Transverse colon (tissue), 3 donors: ENCODE data around the gene ARHGAP18.

Source experiments
- CTCF ChIP-seq, 5 experiments: fragments of 200-600 bp in 3 of 5; fragments of 450-650 bp in 2 of 5; sonication (generic) in 3 of 5; IDR thresholded peaks; 1 replicate in 2 of 5; 2 replicates in 3 of 5; pipeline ENCODE4 v1.5.1; 2016 to 2017; ENCODE audit warnings: antibody characterized with exemption in 5 of 5, inconsistent platforms in 3 of 5, mild to moderate bottlenecking in 2 of 5, moderate library complexity in 1 of 5
- EP300 ChIP-seq: sonication (generic); formaldehyde crosslinking; IDR thresholded peaks from one replicate; pipeline ENCODE4 v1.6.1; 2017; ENCODE audit warnings: antibody characterized with exemption, low read depth
- POLR2A ChIP-seq: fragments of 450-650 bp; IDR thresholded peaks from one replicate; pipeline ENCODE4 v1.6.1; 2016; ENCODE audit warnings: antibody characterized with exemption, mild to moderate bottlenecking, moderate library complexity

GRCh38 chr6:129671442-129672340 is 38.3 kb downstream of the ARHGAP18 start:
- TF ChIP-seq CTCF (IDR thresholded peaks at IDR 0.05), result peak in 3 of 5 experiments; percentile 11 to 24 (median 14)
- no peak for TF ChIP-seq EP300
- TF ChIP-seq POLR2A, result peak; percentile 30
